KG1 (cell line): ENCODE results near the gene USP5.

Experiments used
- DNase-seq: peaks from one replicate; lab custom pipeline; 2025; lab: John Stamatoyannopoulos, UW

Gene USP5

GRCh38 chr12:6912164-6912935, 60.4 kb downstream of the USP5 start:
- DNase-seq = no peak

DNA sequence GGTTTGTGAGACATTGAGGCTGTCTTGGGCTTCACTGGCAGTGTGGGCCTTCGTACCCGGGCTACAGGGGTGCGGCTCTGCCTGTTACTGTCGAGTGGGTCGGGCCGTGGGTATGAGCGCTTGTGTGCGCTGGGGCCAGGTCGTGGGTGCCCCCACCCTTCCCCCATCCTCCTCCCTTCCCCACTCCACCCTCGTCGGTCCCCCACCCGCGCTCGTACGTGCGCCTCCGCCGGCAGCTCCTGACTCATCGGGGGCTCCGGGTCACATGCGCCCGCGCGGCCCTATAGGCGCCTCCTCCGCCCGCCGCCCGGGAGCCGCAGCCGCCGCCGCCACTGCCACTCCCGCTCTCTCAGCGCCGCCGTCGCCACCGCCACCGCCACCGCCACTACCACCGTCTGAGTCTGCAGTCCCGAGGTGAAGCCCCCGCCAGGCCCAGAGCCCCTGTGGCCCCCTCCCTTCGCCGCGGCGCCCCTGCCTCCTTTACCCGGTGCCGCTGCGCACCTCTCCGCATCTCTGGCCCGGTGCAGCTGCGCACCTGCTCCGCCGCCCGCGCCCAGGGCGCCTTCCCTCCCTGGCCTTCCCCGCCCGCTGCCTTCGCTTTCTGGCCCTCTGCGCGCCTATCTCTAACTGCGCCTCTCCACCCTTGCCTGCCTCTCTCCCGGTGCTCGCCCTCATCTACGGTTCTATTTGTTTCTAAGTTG, 62.4 kb downstream of the USP5 start, which contains the start of gene ENO2:
TSS of gene ENO2 (plus strand) at position 335 of the 701 bp plus-strand sequence. CDS start 1,253 bp downstream, outside the sequence.
- no peak for DNase-seq

DNA sequence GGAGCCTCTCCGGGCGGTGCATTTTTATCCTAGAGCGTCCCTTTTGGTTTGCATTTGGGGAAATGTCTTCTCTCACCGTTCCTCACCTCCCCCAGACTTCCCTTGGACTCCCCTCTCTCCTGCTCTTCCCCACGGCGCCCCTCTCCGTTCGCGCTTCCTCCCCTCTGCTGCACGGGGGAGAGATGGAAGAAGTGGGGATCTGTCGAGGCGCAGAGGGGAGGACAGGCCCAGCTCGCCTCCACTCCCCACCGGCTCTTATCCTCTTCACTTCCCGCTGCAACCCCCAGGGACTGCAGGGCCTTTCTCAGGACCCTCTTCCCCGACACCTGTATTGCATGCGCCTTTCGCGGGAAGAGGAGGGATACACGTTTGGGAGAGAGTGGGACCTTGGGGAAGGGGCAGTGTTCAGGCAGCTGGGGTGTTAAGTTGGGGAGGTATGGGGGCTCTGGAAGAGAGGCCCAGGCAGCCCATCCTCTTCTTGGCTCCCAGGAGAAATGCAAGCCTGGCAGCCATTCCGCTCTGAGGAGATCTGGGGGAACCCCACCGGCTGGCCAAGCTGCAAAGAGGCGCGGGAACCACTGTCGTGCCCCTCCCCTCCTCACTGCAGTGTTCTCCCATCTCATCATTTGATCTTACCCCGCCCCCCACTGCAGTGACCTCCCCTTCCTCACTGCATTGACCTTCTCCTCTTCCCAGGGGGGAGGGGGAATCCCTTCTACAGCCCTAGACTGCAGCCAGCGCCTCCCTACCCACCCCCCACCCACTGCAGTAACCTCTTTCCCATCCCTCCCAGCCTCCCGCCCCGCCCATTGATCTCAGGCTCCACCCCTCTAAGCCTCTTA, 63.2 kb downstream of the USP5 start:
- no peak for DNase-seq

GRCh38 chr12:6915789-6916285, 63.9 kb downstream of the USP5 start:
- DNase-seq = no peak
